TTC549 (cell line): ENCODE results near the gene ORC5.

Experiments used
- FAIRE-seq: peaks from 2 replicates; lab custom pipeline; 2012; peaks lifted over from hg19 to GRCh38; lab: Jason Lieb, UNC

ORC5 gene

GRCh38 chr7:104124893-104125477 is 82.8 kb downstream of the ORC5 start:
- FAIRE-seq: no peak

- FAIRE-seq: no peak
These were observed 83.3 kb downstream of the ORC5 start for GRCh38 chr7:104124469-104124868.

GRCh38 chr7:104123786-104124185 is 84.0 kb downstream of the ORC5 start:
- no peak for FAIRE-seq

- FAIRE-seq: no peak
These were observed 94.0 kb downstream of the ORC5 start for GRCh38 chr7:104113788-104114187.

- no peak for FAIRE-seq
These were observed 95.2 kb downstream of the ORC5 start for GRCh38 chr7:104112623-104113022.

- FAIRE-seq: no peak
These were observed 96.5 kb downstream of the ORC5 start for GRCh38 chr7:104111271-104111670.

- FAIRE-seq: no peak
These were observed 101.5 kb downstream of the ORC5 start for GRCh38 chr7:104106108-104106905.

GRCh38 chr7:104098890-104099289 is 108.9 kb downstream of the ORC5 start:
- FAIRE-seq: no peak

- no peak for FAIRE-seq
These were observed 111.1 kb downstream of the ORC5 start for GRCh38 chr7:104096683-104097082.

- FAIRE-seq: no peak
These were observed 114.7 kb downstream of the ORC5 start for GRCh38 chr7:104093127-104093526.

- no peak for FAIRE-seq
These were observed 116.6 kb downstream of the ORC5 start for GRCh38 chr7:104091242-104091641.

- FAIRE-seq: no peak
These were observed 118.2 kb downstream of the ORC5 start for GRCh38 chr7:104089612-104090011.

- FAIRE-seq: no peak
These were observed 118.8 kb downstream of the ORC5 start for GRCh38 chr7:104089061-104089460.
